GM18907 (cell line): ENCODE data around the gene SLC10A6.

Experiments used
- ATAC-seq: cut with Tn5 transposase; IDR thresholded peaks from one replicate; pipeline ENCODE4 v1.9.1; 2021; ENCODE audit warnings: mild to moderate bottlenecking, moderate library complexity; ENCODE audit not compliant: unreplicated experiment

Gene SLC10A6

GRCh38 chr4:86791126-86791525 is 58.1 kb downstream of the SLC10A6 start:
- no peak for ATAC-seq

GRCh38 chr4:86788826-86789225 is 60.4 kb downstream of the SLC10A6 start:
- ATAC-seq, result no peak

- no peak for ATAC-seq
Observed at GRCh38 chr4:86778175-86778574, 71.0 kb downstream of the SLC10A6 start.

- ATAC-seq, result no peak
Observed at GRCh38 chr4:86775061-86775460, 74.1 kb downstream of the SLC10A6 start.
